Measurements from ENCODE around the gene SHISA7. TPM values are rescaled to one million over a fixed set of nuclear protein-coding genes. Genes with fewer than 3 reads are reported as not detected.
"Not testable (repeated sequence)": the region's sequence is repeated elsewhere in the genome, so short reads cannot be mapped to it uniquely, and the experiment has no call there.

Gene SHISA7
- total RNA-seq, 1 donor from 2014 or later = not detected

DNA sequence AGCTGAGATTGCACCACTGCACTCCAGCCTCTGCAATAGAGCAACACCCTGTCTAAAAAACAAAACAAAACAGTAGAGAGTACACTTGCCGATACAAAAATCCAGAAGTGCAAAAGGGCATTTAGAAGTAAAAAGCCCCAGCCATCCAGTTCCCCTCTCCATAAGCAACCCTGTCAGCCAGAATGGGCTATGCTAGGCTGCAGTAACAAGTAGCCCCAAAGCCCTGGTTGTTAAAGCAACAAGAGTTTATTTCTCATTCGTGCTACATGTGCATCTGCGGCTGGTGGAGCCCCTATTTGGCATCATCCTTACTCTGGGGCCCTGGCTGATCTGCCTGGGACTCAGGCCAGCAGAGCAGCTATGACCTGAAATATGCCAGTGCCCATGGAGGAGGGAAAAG, 18.6 kb downstream of the SHISA7 start:
- no peaks in the 10 kb centered on the region for H3K9me3 Mint-ChIP-seq (ENCODE audit: unreplicated experiment)
- H3K4me3 Mint-ChIP-seq (ENCODE audit: unreplicated experiment) = no peak overlapping the region
- peaks cover 7% of the 10 kb centered on the region for H3K27me3 Mint-ChIP-seq (ENCODE audit: unreplicated experiment)
- DNase-seq (ENCODE audit: low spot score) = no peak
- H3K27ac Mint-ChIP-seq (ENCODE audit: unreplicated experiment) = no peak overlapping the region
- no peaks in the 10 kb centered on the region for H3K36me3 Mint-ChIP-seq (ENCODE audit: low read depth, unreplicated experiment)
- no peak for TF ChIP-seq CTCF (IDR thresholded peaks at IDR 0.05; ENCODE audit: unreplicated experiment)
- no peaks in the 10 kb centered on the region for H3K4me1 Mint-ChIP-seq (ENCODE audit: unreplicated experiment)

GRCh38 chr19:55423225-55424005, 19.7 kb downstream of the SHISA7 start:
- H3K27me3 Mint-ChIP-seq (ENCODE audit: unreplicated experiment) = peaks cover 4% of the 10 kb centered on the region
- DNase-seq (ENCODE audit: low spot score) = no peak
- no peak overlapping the region for H3K4me3 Mint-ChIP-seq (ENCODE audit: unreplicated experiment)
- no peaks in the 10 kb centered on the region for H3K36me3 Mint-ChIP-seq (ENCODE audit: low read depth, unreplicated experiment)
- no peaks in the 10 kb centered on the region for H3K4me1 Mint-ChIP-seq (ENCODE audit: unreplicated experiment)
- H3K27ac Mint-ChIP-seq (ENCODE audit: unreplicated experiment) = no peak overlapping the region
- TF ChIP-seq CTCF (IDR thresholded peaks at IDR 0.05; ENCODE audit: unreplicated experiment) = no peak
- no peaks in the 10 kb centered on the region for H3K9me3 Mint-ChIP-seq (ENCODE audit: unreplicated experiment)

GRCh38 chr19:55421281-55421680, 21.8 kb downstream of the SHISA7 start:
- H3K9me3 Mint-ChIP-seq (ENCODE audit: unreplicated experiment); H3K27me3 Mint-ChIP-seq (ENCODE audit: unreplicated experiment); DNase-seq (ENCODE audit: low spot score); H3K4me1 Mint-ChIP-seq (ENCODE audit: unreplicated experiment); H3K36me3 Mint-ChIP-seq (ENCODE audit: low read depth, unreplicated experiment); H3K4me3 Mint-ChIP-seq (ENCODE audit: unreplicated experiment); H3K27ac Mint-ChIP-seq (ENCODE audit: unreplicated experiment): not testable (repeated sequence)

- Mint-ChIP-seq H3K27me3 (ENCODE audit: unreplicated experiment) (peaks cover 7% of the 10 kb centered on the region), H3K4me3 (ENCODE audit: unreplicated experiment) (no peak overlapping the region), H3K9me3 (ENCODE audit: unreplicated experiment) (no peaks in the 10 kb centered on the region), H3K36me3 (ENCODE audit: low read depth, unreplicated experiment) (no peaks in the 10 kb centered on the region), H3K4me1 (ENCODE audit: unreplicated experiment) (no peaks in the 10 kb centered on the region), H3K27ac (ENCODE audit: unreplicated experiment) (no peak overlapping the region)
- TF ChIP-seq CTCF (IDR thresholded peaks at IDR 0.05; ENCODE audit: unreplicated experiment) = no peak
- DNase-seq (ENCODE audit: low spot score) = no peak
These were observed 23.4 kb downstream of the SHISA7 start for GRCh38 chr19:55419624-55420236.

GRCh38 chr19:55419103-55419502, 24.0 kb downstream of the SHISA7 start:
- Mint-ChIP-seq H3K27me3 (ENCODE audit: unreplicated experiment) (peaks cover 7% of the 10 kb centered on the region), H3K27ac (ENCODE audit: unreplicated experiment) (no peak overlapping the region)

More at GRCh38 chr19:55419103-55419502, 24.0 kb downstream of the SHISA7 start:
- no peaks in the 10 kb centered on the region for H3K4me1 Mint-ChIP-seq (ENCODE audit: unreplicated experiment)
- H3K36me3 Mint-ChIP-seq (ENCODE audit: low read depth, unreplicated experiment) = no peaks in the 10 kb centered on the region
- no peak overlapping the region for H3K4me3 Mint-ChIP-seq (ENCODE audit: unreplicated experiment)
- DNase-seq (ENCODE audit: low spot score) = no peak
- TF ChIP-seq CTCF (IDR thresholded peaks at IDR 0.05; ENCODE audit: unreplicated experiment) = no peak
- H3K9me3 Mint-ChIP-seq (ENCODE audit: unreplicated experiment) = no peaks in the 10 kb centered on the region
